IMR-90 (cell line): Measurements from ENCODE around the gene GLRX3.

ENCODE experiments used
- BHLHE40 ChIP-seq: fragments of 150-350 bp; IDR thresholded peaks from 2 replicates; pipeline ENCODE4 v1.6.1; 2016; ENCODE audit warnings: mild to moderate bottlenecking, low read depth, low read length
- CEBPB ChIP-seq: IDR thresholded peaks from 2 replicates; pipeline ENCODE4 v1.6.1; 2012; ENCODE audit warnings: low read depth, low read length, improper control_type of control experiment
- CTCF ChIP-seq: conservative IDR thresholded peaks from 2 replicates; pipeline ENCODE4 v1.5.1; 2012; ENCODE audit warnings: mild to moderate bottlenecking, low read depth, low read length, improper control_type of control experiment
- FOS ChIP-seq: fragments of 150-350 bp; IDR thresholded peaks from 2 replicates; pipeline ENCODE4 v1.6.1; 2016; ENCODE audit warnings: low read depth, low read length
- MAFK ChIP-seq: IDR thresholded peaks from 2 replicates; pipeline ENCODE4 v1.6.1; 2012; ENCODE audit warnings: low read depth, low read length, improper control_type of control experiment
- MXI1 ChIP-seq: IDR thresholded peaks from 2 replicates; pipeline ENCODE4 v1.6.1; 2012; ENCODE audit warnings: low read depth, mild to moderate bottlenecking, low read length, moderate library complexity, borderline replicate concordance
- POLR2A ChIP-seq: IDR thresholded peaks from 2 replicates; pipeline ENCODE4 v1.6.1; 2012; ENCODE audit warnings: mild to moderate bottlenecking, low read depth, low read length
- RAD21 ChIP-seq: IDR thresholded peaks from 2 replicates; pipeline ENCODE4 v1.6.1; 2012; ENCODE audit warnings: low read length, improper control_type of control experiment
- RCOR1 ChIP-seq: IDR thresholded peaks from 2 replicates; pipeline ENCODE4 v1.6.1; 2012; ENCODE audit warnings: mild to moderate bottlenecking, low read length, improper control_type of control experiment; ENCODE audit not compliant: insufficient replicate concordance
- RFX5 ChIP-seq: IDR thresholded peaks from 2 replicates; pipeline ENCODE4 v1.8.0; 2012; ENCODE audit warnings: low read depth, mild to moderate bottlenecking, low read length, moderate library complexity
- SMC3 ChIP-seq: fragments of 150-350 bp; IDR thresholded peaks from 2 replicates; pipeline ENCODE4 v1.6.1; 2016; ENCODE audit warnings: low read depth, mild to moderate bottlenecking, antibody characterized with exemption, low read length, moderate library complexity
- USF2 ChIP-seq: fragments of 150-350 bp; IDR thresholded peaks from 2 replicates; pipeline ENCODE4 v1.6.1; 2017; ENCODE audit warnings: mild to moderate bottlenecking, antibody characterized with exemption, low read length, low read depth

GRCh38 chr10:130220251-130221185 lies 84.3 kb downstream of the GLRX3 start:
- TF ChIP-seq CTCF (no peak), USF2 (no peak), RAD21 (no peak), POLR2A (no peak), MXI1 (no peak), FOS (no peak), MAFK (no peak), CEBPB (no peak), RCOR1 (no peak), RFX5 (no peak), SMC3 (no peak), BHLHE40 (no peak)
